Muscle of leg (tissue), 16 donors: ENCODE results near the gene CHIT1. TPM values are rescaled to one million over a fixed set of nuclear protein-coding genes. Genes with fewer than 3 reads are reported as not detected.
A peak's percentile ranks its signal among the peaks of the same experiment; 100 is the strongest.

Experiments
- DNase-seq: peaks from one replicate; pipeline ENCODE4 v3.0.0; 2013
- H3K27ac ChIP-seq: one replicate; pipeline ENCODE4 v1.5.1; 2013; ENCODE audit warnings: mild to moderate bottlenecking, low read length, control low read depth
- H3K27me3 ChIP-seq: one replicate; pipeline ENCODE4 v1.6.1; 2013; ENCODE audit warnings: low read length; ENCODE audit not compliant: control insufficient read depth, insufficient read depth
- H3K36me3 ChIP-seq: one replicate; pipeline ENCODE4 v1.6.1; 2013; ENCODE audit warnings: low read length; ENCODE audit not compliant: control insufficient read depth, insufficient read depth
- H3K4me1 ChIP-seq: one replicate; pipeline ENCODE4 v1.6.1; 2013; ENCODE audit warnings: low read length; ENCODE audit not compliant: control insufficient read depth, insufficient read depth
- H3K4me3 ChIP-seq: one replicate; pipeline ENCODE4 v1.5.1; 2013; ENCODE audit warnings: low read length, control low read depth
- H3K9me3 ChIP-seq: replicated peaks from 2 replicates; pipeline ENCODE4 v1.6.1; 2013; ENCODE audit warnings: low read depth, low read length; ENCODE audit not compliant: control insufficient read depth
- WGBS: methylation state at CpG from one replicate; pipeline ENCODE4 v1.1.5; 2013; ENCODE audit warnings: missing lambda C conversion rate; ENCODE audit not compliant: insufficient coverage; 5-methylcytosine and 5-hydroxymethylcytosine counted together
- long read RNA-seq, 11 donors: transcript quantifications; one replicate each; lab custom pipeline, GENCODE V29; 2026
- polyA plus RNA-seq, 8 donors: library from polyadenylated mRNA; unstranded; fragments of 120-200 nt; gene quantifications; one replicate each; pipeline versions ENCODE4 v1.2.1 to v1.2.3, GENCODE V29; 2013; ENCODE audit warnings: inconsistent platforms in 1 of 8, low replicate concordance in 1 of 8; ENCODE audit not compliant: insufficient read length in 8 of 8, insufficient read depth in 1 of 8
- total RNA-seq: library from RNA; stranded (reverse); fragments of 120-200 nt; gene quantifications from one replicate; pipeline ENCODE4 v1.2.4, GENCODE V29; 2013

CHIT1 gene
- total RNA-seq = 0.09 TPM
- polyA plus RNA-seq = 1 to 10 TPM in 1 of 8 donors, under 1 TPM in 7; 0.38 to 1.5 (median 0.58) TPM
- long read RNA-seq, donor 1 = 0 reads
- long read RNA-seq, donor 2 = 0 reads
- long read RNA-seq, donor 3 = 0 reads
- long read RNA-seq, donor 4 = 0 reads
- long read RNA-seq, donor 5 = 0 reads
- long read RNA-seq, donor 6 = 0 reads
- long read RNA-seq, donor 7 = 0 reads
- long read RNA-seq, donor 8 = 0 reads
- long read RNA-seq, donor 9 = 0 reads
- long read RNA-seq, donor 10, partial matches to known transcripts = 60 of 65 reads
- long read RNA-seq, donor 10, other reads (novel, unspliced or antisense) = 5 of 65 reads
- long read RNA-seq, donor 11 = 0 reads

DNA sequence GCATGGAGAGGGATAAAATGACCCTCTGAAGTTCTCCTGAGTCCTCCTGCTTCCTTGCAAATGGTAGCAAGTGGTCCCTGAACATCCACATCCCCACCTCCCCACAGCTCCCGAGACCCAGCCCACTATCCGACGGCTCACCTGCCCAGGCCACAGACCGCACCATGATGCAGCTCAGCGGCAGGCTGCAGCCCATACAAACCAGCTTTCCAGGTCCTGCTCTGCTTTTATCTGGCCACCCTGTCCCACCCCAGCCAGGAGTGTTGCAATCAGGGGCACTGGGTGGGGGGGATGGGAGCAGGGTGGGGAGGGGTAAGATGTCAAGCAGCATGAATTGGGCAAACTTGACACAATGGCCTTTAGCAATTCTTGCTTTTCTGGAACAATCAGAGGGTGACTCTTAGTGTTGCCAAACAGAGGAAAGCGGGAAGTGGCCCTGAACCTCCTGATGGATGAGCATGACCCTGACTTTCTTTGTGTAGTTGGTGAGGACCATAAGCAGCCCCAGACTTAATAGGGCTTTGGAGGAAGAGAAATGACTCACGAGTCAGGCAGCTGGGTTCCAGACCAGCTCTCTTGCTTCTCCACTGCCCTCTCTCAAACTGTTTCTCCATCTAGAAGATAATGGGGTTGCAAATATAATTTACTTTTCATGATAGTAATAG, at the start of gene CHIT1:
TSS of gene CHIT1 (minus strand) at position 203 of the 665 bp plus-strand sequence. CDS start at position 166, 37 bp downstream.
- no peaks in the 10 kb centered on the region for H3K9me3 ChIP-seq
- H3K36me3 ChIP-seq = no peaks in the 10 kb centered on the region
- H3K4me3 ChIP-seq = no peak within 1 kb of the TSS
- no peak within 1 kb of the TSS for H3K27ac ChIP-seq
- WGBS = 67% methylated on average over 1 of the region's 7 CpGs
- peaks cover 50% of the 10 kb centered on the region for H3K27me3 ChIP-seq
- DNase-seq = no peak
- H3K4me1 ChIP-seq = no peaks in the 10 kb centered on the region

DNA sequence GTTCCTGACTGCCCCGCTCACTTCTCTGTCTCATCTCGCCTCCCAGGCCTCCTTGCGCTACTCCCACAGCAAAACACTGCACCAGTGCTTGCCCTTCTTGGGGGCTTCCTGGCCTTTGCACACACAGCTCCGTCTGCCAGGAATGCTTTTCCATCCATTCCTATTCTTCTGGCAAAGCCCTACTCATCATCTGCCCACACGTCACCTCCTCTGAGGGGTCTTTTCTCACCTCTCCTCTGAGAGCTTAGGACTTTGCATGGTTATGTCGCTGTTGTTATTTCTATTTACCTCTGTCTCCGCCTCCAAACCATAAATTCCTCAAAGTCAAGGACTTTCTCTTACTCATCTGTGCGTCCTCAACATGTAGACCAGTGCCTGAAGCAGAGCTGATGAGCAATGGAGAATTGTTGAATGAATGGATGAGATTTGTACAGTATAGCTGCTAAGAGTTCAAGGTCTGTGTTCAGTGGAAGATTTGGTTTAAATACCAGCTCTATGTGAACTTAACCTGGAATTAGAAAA, 49.5 kb upstream of the CHIT1 start:
- Histone ChIP-seq H3K36me3 (no peaks in the 10 kb centered on the region), H3K27ac (peak overlapping the region; percentile 98), H3K27me3 (no peaks in the 10 kb centered on the region), H3K9me3 (no peaks in the 10 kb centered on the region), H3K4me1 (peaks cover 93% of the 10 kb centered on the region), H3K4me3 (no peak overlapping the region)
- no peak for DNase-seq
- WGBS = 9% methylated on average over 5 of the region's 8 CpGs

DNA sequence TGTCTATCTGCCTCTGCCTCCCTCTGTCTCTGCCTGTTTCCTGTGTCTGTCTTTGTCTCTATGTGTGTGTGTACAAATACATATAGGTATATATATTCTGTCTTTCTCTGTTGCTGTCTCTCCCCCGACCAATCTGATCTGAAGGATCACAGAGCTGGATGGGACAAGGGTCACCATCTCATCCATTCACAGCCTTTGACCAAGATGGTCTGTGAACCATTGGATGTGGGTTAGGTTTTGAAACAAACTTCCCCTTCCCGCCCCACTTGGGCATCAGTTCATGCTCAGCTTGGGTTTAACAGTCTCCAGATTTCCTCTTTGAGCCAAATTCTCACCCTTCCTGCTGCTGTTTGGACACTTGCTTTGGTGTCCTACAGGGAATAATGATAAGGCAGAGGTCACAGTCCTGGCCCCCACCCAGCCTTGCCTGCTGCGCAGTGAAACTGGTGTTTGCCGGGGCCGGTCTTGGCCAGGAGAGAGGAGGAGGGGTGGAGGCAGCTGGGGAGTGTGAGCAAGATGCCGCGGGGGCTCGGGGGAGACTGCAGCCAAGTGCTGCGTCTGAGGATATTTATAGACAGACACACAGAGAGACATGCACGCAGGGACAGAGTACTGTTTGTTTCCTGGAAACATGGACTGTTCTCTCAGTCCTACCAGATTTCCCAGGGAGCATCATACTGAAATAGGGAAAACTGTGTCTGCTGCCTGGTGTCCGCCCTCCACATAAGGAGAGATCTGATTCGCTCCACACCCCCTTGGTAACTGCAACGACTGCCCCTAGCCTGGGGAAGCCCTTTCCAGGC, 48.8 kb upstream of the CHIT1 start:
- Histone ChIP-seq H3K27me3 (no peaks in the 10 kb centered on the region), H3K9me3 (no peaks in the 10 kb centered on the region), H3K4me1 (peaks cover 94% of the 10 kb centered on the region), H3K4me3 (peak overlapping the region; percentile 4), H3K27ac (peak overlapping the region; percentile 98), H3K36me3 (no peaks in the 10 kb centered on the region)
- 3% methylated on average over 10 of the region's 13 CpGs for WGBS
- DNase-seq = peak; percentile 99

DNA sequence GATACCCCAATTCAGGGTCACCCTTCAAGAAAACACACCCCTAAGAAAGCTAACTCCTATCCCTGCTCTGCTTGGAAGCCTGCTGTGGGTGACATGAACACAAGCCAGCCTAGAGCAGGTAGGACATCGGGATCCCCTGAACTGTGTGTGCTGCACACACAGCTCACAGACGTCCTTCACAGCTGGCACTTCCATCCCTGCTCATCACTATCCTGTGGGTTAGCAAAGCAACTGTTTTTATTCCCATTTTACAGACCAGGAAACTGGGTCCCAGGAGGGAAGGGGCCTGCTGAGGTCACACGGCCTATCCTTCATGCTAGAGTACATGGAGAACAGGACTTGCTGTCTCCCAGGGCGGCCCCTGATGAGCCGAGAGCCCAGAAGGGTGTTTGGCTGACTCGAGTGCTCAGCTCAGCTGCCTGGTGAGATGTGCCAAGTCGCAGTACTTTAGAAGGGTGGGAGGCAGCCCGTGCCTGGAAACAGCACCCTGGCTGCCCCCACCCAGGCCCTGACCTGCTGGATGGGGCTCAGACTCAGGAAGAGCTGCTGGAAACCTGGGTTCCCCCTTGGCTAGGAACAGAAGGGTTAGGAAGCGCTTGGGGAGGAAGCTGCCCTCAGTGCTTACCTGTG, 47.6 kb upstream of the CHIT1 start:
- Histone ChIP-seq H3K27ac (peak overlapping the region; percentile 98), H3K9me3 (no peaks in the 10 kb centered on the region), H3K36me3 (no peaks in the 10 kb centered on the region), H3K4me3 (no peak overlapping the region), H3K4me1 (peaks cover 94% of the 10 kb centered on the region), H3K27me3 (no peaks in the 10 kb centered on the region)
- DNase-seq = no peak
- WGBS = 65% methylated on average over 9 of the region's 9 CpGs

DNA sequence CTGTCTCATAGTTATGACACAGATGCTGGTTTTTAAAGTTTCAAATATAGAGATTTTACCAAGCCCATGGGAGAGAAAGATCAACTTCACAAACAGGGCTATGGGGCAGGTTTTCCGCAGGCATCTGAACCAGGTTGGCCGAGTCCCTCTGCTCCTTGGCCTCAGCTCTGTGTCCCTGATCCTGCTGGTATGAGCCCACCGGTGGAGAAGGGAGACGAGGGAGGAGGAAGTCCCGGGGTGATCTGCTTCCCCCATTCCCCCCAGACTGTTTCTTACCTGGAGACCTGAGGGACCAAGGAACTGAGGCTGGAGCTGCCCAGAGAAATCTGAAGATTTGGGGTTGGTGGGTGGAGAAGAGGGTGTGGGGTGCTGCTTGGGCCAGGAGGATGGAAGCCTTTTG, 46.9 kb upstream of the CHIT1 start:
- peak overlapping the region; percentile 98 for H3K27ac ChIP-seq

DNA sequence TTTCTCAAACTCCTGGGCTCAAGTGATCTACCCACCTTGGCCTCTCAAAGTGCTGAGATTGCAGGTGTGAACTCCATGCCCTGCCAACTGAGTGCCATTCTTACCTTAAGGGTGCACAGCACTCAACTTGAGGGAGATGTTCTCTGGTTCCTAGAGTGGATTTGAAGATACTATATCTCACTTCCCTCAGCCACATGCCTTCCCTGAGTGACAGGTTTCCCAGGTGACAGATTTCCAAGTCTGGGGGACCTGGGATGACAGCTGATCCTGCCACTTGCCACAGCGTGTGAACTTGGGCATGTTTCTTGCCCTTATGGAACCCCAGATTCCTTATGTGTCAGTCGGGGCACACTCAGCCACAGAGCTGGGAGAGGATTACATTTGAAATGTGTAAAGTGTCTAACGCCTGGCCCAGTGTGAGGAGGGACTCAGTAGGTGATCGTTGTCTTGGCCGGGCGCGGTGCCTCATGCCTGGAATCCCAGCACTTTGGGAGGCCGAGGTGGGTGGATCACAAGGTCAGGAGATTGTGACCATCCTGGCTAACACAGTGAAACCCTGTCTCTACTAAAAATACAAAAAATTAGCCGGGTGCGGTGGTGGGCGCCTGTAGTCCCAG, 46.3 kb upstream of the CHIT1 start:
- no peaks in the 10 kb centered on the region for H3K36me3 ChIP-seq
- H3K27ac ChIP-seq = no peak overlapping the region
- peak; percentile 25 for DNase-seq
- H3K4me1 ChIP-seq = peaks cover 95% of the 10 kb centered on the region
- 79% methylated on average over 10 of the region's 11 CpGs for WGBS
- no peaks in the 10 kb centered on the region for H3K27me3 ChIP-seq
- no peak overlapping the region for H3K4me3 ChIP-seq
- H3K9me3 ChIP-seq = no peaks in the 10 kb centered on the region

More for the DNA sequence above, 46.9 kb upstream of the CHIT1 start:
- no peak for DNase-seq
- Histone ChIP-seq H3K36me3 (no peaks in the 10 kb centered on the region), H3K9me3 (no peaks in the 10 kb centered on the region), H3K4me3 (no peak overlapping the region), H3K4me1 (peaks cover 94% of the 10 kb centered on the region), H3K27me3 (no peaks in the 10 kb centered on the region)
- WGBS = no CpG with 5 or more reads among the region's 5 CpGs

DNA sequence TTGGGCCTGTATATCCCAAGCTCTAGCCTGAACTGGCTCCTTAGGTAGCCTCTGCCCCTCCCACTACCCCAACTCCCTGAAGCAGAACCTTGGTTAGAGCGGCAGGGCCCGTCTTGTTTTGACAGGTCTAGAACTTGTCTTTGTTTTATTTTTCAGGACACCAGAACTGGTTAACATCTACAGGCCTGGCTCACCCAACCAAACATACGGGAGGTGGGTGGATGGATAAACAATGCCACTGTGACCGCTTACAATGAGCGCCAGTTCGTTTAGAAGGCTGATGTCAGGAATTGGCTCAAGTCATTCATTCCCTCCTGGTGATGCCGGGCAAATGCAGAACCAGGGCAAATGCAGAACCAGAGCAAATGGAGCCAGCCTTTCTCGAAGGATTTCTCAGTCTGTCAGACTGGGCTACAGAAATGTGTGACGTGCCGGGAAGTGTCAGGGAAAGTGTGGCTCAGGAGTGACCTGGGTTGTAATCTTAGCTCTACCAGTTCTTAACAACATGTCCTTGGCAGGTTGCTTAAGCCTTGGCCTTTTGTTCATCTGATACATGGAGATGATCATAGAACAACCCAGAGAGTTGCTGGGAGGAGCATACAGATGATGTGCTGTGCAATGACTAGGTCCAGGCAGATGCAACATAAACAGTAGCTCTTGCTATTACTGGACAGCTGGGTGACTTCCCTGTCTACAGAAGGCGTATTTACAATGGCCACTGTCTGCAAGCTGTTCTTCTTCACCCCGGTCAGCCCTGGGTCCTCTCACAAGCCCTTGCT, 45.3 kb upstream of the CHIT1 start:
- H3K9me3 ChIP-seq = no peaks in the 10 kb centered on the region
- DNase-seq = peak; percentile 60
- no peaks in the 10 kb centered on the region for H3K27me3 ChIP-seq
- H3K4me1 ChIP-seq = peaks cover 88% of the 10 kb centered on the region
- WGBS = 82% methylated on average over 7 of the region's 12 CpGs
- no peaks in the 10 kb centered on the region for H3K36me3 ChIP-seq
- no peak overlapping the region for H3K4me3 ChIP-seq
- H3K27ac ChIP-seq = peak overlapping the region; percentile 48

DNA sequence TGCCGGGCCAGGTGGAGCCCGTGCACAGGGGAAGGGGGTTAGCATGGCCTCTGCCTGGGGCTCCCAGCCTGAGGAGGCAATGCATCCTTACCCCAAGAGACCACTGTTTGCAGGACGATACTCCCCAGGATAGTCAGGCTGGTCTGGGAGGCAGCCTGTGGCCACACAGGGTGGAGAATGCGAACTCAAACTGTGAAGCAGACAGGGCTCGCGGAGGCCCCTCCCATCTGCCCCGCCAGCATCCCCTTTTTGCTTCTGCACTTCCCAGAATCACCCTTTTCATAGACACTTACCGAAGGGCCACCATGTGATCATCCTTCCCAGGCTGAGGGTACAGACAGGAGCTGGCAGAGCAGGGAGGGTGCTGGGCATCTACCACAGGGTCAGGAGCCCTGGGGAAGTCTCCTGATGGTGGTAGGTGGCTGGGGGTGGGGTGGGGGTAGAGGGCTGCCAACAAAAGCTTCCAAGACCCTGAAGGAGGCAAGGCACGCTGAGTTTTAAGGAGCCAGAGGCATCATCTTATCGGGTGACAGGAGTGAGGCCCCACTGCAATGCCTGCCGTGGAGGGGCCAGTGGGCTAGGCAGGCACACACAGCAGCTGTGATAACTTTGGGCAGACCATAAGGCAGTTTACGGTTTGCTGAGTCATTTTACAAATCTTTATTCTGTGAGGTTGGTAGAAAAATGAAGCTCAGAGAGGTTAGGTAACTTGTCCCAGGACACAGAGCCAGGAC, 44.6 kb upstream of the CHIT1 start:
- DNase-seq = peak; percentile 59
- Histone ChIP-seq H3K4me1 (peaks cover 81% of the 10 kb centered on the region), H3K27me3 (peaks cover 3% of the 10 kb centered on the region), H3K9me3 (no peaks in the 10 kb centered on the region), H3K4me3 (no peak overlapping the region), H3K27ac (peak overlapping the region; percentile 48), H3K36me3 (no peaks in the 10 kb centered on the region)
- 88% methylated on average over 4 of the region's 12 CpGs for WGBS
